Common myeloid progenitor, CD34-positive (primary cell): ENCODE data around the gene CYFIP2. TPM values are rescaled to one million over a fixed set of nuclear protein-coding genes. Genes with fewer than 3 reads are reported as not detected.

ENCODE experiments used
- CTCF ChIA-PET: fragments of 350-600 bp; sonication (Branson Sonifier 250); formaldehyde crosslinking; loops from one replicate; lab custom pipeline; 2021; ENCODE audit warnings: antibody characterized with exemption; lab: Charles Lee
- POLR2A ChIA-PET: fragments of 350-600 bp; sonication (Branson Sonifier 250); formaldehyde crosslinking; loops from one replicate; lab custom pipeline; 2021; ENCODE audit warnings: antibody characterized with exemption; lab: Charles Lee
- DNase-seq, 3 donors: peaks; one replicate each; pipeline versions ENCODE4 v3.0.0 to v3.0.0-alpha.2; 2013
- H3K27ac ChIP-seq, 2 experiments: 1 replicate in 1 of 2; 2 replicates in 1 of 2; pipeline ENCODE4 v1.7.0; 2013; ENCODE audit warnings: inconsistent platforms in 2 of 2, low read length in 2 of 2, mild to moderate bottlenecking in 2 of 2, low read depth in 1 of 2, moderate library complexity in 1 of 2; ENCODE audit not compliant: severe bottlenecking in 2 of 2, insufficient read depth in 1 of 2, poor library complexity in 1 of 2
- H3K27me3 ChIP-seq, 5 experiments: replicated peaks in 2 of 5; 1 replicate in 3 of 5; 2 replicates in 2 of 5; pipeline versions ENCODE4 v1.6.1 to v1.7.0; 2013; ENCODE audit warnings: low read length in 4 of 5, mild to moderate bottlenecking in 2 of 5, moderate library complexity in 2 of 5, inconsistent platforms in 1 of 5; ENCODE audit not compliant: insufficient read depth in 5 of 5, control insufficient read depth in 4 of 5
- H3K36me3 ChIP-seq, 4 experiments: 1 replicate in 2 of 4; 2 replicates in 2 of 4; pipeline versions ENCODE4 v1.6.1 to v1.7.0; 2013; ENCODE audit warnings: low read length in 3 of 4, control low read depth in 1 of 4, mild to moderate bottlenecking in 1 of 4; ENCODE audit not compliant: control insufficient read depth in 4 of 4, insufficient read depth in 4 of 4
- H3K4me1 ChIP-seq, 4 experiments: 1 replicate in 3 of 4; 2 replicates in 1 of 4; pipeline versions ENCODE4 v1.6.1 to v1.7.1; 2013; ENCODE audit warnings: low read length in 3 of 4, mild to moderate bottlenecking in 3 of 4, control low read depth in 1 of 4, inconsistent platforms in 1 of 4, moderate library complexity in 1 of 4; ENCODE audit not compliant: control insufficient read depth in 4 of 4, insufficient read depth in 4 of 4; ENCODE audit errors: control extremely low read depth in 1 of 4
- H3K4me3 ChIP-seq, 7 experiments: 1 replicate in 4 of 7; 2 replicates in 3 of 7; pipeline versions ENCODE4 v1.5.1 to v1.7.0; 2013; ENCODE audit warnings: mild to moderate bottlenecking in 7 of 7, low read length in 6 of 7, moderate library complexity in 6 of 7, inconsistent platforms in 2 of 7, low read depth in 2 of 7, control low read depth in 1 of 7; ENCODE audit not compliant: insufficient read depth in 4 of 7, control insufficient read depth in 1 of 7; ENCODE audit errors: extremely low read depth in 1 of 7
- H3K9me3 ChIP-seq, 5 experiments: 1 replicate in 4 of 5; 2 replicates in 1 of 5; pipeline versions ENCODE4 v1.6.1 to v1.7.1; 2013; ENCODE audit warnings: low read length in 4 of 5, mild to moderate bottlenecking in 2 of 5, inconsistent platforms in 1 of 5, low read depth in 1 of 5, moderate library complexity in 1 of 5; ENCODE audit not compliant: control insufficient read depth in 4 of 5, insufficient read depth in 2 of 5; ENCODE audit errors: control extremely low read depth in 1 of 5
- WGBS: methylation state at CpG from one replicate; pipeline ENCODE4 v1.1.5; 2013; ENCODE audit not compliant: insufficient coverage; 5-methylcytosine and 5-hydroxymethylcytosine counted together
- polyA plus RNA-seq: library from polyadenylated mRNA; unstranded; fragments of 120-200 nt; gene quantifications from one replicate; pipeline ENCODE4 v1.2.1, GENCODE V29; 2013

CYFIP2 gene
- 92.9 TPM for polyA plus RNA-seq

DNA sequence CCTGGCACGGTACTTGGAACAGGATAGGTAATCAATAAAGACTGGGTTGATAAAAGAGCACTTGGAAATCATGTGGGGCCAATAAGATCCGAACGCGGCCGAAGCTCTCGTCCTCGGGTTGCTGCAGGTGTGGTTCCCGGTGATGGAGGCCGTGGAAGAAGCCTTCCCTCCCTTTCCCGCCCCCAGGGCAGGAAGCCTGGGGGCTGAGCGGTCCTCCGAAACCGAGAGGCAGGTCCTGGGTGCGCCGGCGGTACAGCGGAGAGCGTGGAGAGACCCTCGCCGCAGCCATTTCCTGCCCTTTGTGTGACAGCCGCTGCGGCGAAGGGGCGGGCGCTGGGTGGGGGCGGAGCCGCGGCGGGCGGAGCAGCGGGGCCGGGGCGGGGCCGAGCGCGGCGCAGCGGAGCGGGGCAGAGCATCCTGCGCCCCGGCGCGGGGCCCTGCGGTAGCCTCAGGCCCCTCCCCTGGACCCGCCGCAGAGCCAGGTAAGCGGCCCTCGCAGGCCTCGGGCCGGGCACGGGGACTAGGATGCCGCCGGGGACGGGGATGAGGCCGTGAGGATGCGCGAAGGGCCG is at the start of gene CYFIP2:
CYFIP2 (plus strand) TSS at position 410 of the 572 bp plus-strand sequence. CDS start 19,239 bp downstream, outside the sequence.
- DNase-seq = peak; percentile 59 to 88 (median 85)
- Histone ChIP-seq H3K4me3 (peak within 1 kb of the TSS; percentile 27 to 86 (median 75)), H3K4me1 (peaks cover 27 to 74% (median 56%) of the 10 kb centered on the region in 4 experiments), H3K27ac (peak within 1 kb of the TSS; percentile 56 to 78), H3K27me3 (no peaks in the 10 kb centered on the region), H3K36me3 (peaks cover 0 to 29% (median 0%) of the 10 kb centered on the region in 4 experiments), H3K9me3 (no peaks in the 10 kb centered on the region)
- 0% methylated on average over 41 of the region's 58 CpGs for WGBS
- ChIA-PET POLR2A (interaction anchor here (1.3 kb wide), 1 partner anchor 13 kb away, joined by 5 read pairs; no protein-coding TSS in a partner anchor), CTCF (interaction anchor here (0.6 to 7.6 kb wide), 5 partner anchors 11 to 116 kb away, joined by 3 to 74 read pairs (median 3); no protein-coding TSS in a partner anchor)

DNA sequence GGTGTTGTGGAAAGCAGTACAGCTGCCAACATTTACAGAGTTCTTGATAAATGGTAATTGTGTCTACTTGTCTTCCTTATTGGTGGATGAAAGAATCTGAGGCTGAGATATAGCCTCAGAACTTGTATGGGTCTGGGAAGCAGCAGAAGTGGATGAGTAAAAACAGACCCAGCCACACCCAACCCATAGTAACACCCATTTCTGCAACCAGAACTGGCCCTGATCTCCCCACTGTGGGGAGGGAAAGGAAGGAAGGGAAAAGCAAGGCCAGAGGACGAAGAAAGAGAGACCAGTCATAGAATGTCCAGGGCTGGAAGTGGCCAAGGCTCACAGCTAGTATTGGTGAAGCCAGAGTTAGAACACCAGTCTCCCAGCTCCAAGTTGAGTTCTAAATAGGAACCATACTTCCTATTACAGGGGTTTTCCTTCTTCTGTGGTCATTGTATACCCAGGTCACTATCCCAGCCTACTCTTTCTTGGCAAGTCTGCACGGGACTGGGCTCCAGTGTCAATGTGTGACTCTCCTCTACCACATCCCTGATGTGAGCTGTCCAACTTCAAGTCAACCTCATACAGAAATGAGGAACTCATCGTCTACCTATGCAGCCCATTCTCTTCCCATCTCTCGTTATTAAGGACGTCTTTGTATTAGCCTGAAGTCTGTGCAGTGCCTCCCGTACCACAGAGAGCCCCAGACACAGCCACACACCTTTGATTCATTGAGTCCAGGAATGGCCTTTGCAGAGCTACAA is 49.4 kb upstream of the CYFIP2 start:
- no peak overlapping the region for H3K27ac ChIP-seq
- WGBS = 98% methylated on average over 6 of the region's 6 CpGs

DNA sequence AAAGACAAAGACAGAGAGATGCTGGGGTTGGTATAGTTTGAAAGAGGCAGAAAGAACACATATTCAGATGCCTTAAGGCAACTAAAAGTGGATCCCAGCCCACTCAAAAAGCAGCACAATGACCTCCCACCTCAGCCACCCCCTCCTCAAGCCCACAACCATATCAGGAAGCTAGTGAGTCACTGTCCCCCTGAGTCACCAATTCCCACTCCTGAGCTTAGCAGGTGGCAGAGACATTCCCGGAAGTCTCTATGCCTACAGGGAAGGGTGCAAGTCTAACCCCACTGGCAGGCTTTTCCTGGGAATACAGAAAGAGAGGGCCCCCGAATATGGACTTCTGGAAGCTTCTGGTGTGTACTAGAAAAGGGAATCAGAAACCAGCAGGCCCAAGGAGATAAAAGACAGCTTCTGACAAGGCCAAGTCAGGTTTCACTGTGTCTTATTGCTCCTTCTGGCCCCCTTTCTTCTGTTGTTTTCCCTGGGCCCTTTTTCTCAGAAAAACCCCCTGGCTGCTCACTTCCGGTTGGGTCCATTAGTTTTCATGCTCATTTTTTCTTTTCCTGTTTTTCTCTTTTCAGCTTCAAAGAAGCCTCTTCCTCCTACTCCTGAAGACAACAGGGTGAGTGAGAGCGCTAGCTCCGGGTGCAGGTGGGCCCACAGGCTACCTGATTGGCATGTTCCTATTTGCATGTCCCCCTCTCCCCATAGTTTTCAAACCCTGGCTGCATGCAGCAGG is 48.5 kb upstream of the CYFIP2 start:
- no peak overlapping the region for H3K27ac ChIP-seq
- peak overlapping the region in 3 of 7 experiments; percentile 10 to 28 (median 17) for H3K4me3 ChIP-seq
- peak in 2 of 3 donors; percentile 56 to 67 for DNase-seq
- no peaks in the 10 kb centered on the region for H3K36me3 ChIP-seq
- no peaks in the 10 kb centered on the region for H3K9me3 ChIP-seq
- WGBS = 39% methylated on average over 5 of the region's 5 CpGs
- ChIA-PET CTCF (interaction anchor here (0.8 to 2.1 kb wide), 4 partner anchors 9 to 36 kb away, joined by 3 to 7 read pairs (median 4); no protein-coding TSS in a partner anchor), POLR2A (no interaction called here)
- peaks cover 0 to 40% (median 18%) of the 10 kb centered on the region in 4 experiments for H3K4me1 ChIP-seq
- no peaks in the 10 kb centered on the region for H3K27me3 ChIP-seq

More for the DNA sequence above, 49.4 kb upstream of the CYFIP2 start:
- no peak overlapping the region for H3K4me3 ChIP-seq
- ChIA-PET CTCF (interaction anchor here (0.8 to 2.1 kb wide), 3 partner anchors 10 to 46 kb away, joined by 3 to 7 read pairs (median 3); no protein-coding TSS in a partner anchor), POLR2A (no interaction called here)
- H3K9me3 ChIP-seq = no peaks in the 10 kb centered on the region
- no peaks in the 10 kb centered on the region for H3K36me3 ChIP-seq
- H3K27me3 ChIP-seq = no peaks in the 10 kb centered on the region
- H3K4me1 ChIP-seq = peaks cover 0 to 31% (median 16%) of the 10 kb centered on the region in 4 experiments
- DNase-seq = peak in 1 of 3 donors; percentile 34

- no peaks in the 10 kb centered on the region for H3K36me3 ChIP-seq
Measured at GRCh38 chr5:157219491-157220271, 46.2 kb upstream of the CYFIP2 start.

DNA sequence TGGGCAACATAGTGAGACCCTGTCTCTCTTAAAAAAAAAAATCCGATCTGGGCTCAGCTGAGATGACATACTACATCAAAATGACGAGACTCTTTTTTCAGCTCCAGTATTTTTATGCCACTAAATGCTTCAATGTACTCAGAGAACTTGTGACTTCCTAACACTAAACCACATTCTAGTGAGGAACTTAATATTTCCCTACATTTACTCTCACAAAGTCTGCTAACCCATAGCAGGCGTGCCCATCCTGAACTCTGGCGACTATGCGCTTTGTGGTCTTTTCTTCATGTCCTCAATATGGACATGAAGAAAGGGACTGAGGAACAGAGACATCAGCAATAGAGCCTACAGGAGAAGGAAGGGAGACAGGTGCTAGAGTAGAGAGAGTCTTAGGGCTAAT is 44.0 kb upstream of the CYFIP2 start:
- no peaks in the 10 kb centered on the region for H3K36me3 ChIP-seq
- ChIA-PET POLR2A (interaction anchor here (0.7 kb wide), 1 partner anchor 16 kb away, joined by 7 read pairs; no protein-coding TSS in a partner anchor), CTCF (interaction anchor here (0.7 to 1.3 kb wide), 2 partner anchors 14 to 29 kb away, joined by 3 to 5 read pairs; no protein-coding TSS in a partner anchor)
- H3K9me3 ChIP-seq = no peaks in the 10 kb centered on the region
- no peak overlapping the region for H3K27ac ChIP-seq
- H3K4me3 ChIP-seq = no peak overlapping the region
- no peaks in the 10 kb centered on the region for H3K27me3 ChIP-seq
- peak in 1 of 3 donors; percentile 28 for DNase-seq
- 29% methylated on average over 5 of the region's 5 CpGs for WGBS
- H3K4me1 ChIP-seq = peaks cover 0 to 39% (median 14%) of the 10 kb centered on the region in 4 experiments

More at GRCh38 chr5:157219491-157220271, 46.2 kb upstream of the CYFIP2 start:
- DNase-seq = no peak
- 78% methylated on average over 8 of the region's 9 CpGs for WGBS
- H3K27ac ChIP-seq = no peak overlapping the region
- H3K4me3 ChIP-seq = no peak overlapping the region
- H3K9me3 ChIP-seq = no peaks in the 10 kb centered on the region
- H3K4me1 ChIP-seq = peaks cover 0 to 51% (median 20%) of the 10 kb centered on the region in 4 experiments
- CTCF ChIA-PET = no interaction called here
- H3K27me3 ChIP-seq = no peaks in the 10 kb centered on the region
- POLR2A ChIA-PET = interaction anchor here (0.5 kb wide), 1 partner anchor 62 kb away, joined by 3 read pairs; no protein-coding TSS in a partner anchor
